Cardiac muscle cell (in vitro differentiated cells and primary cell): ENCODE data around the gene PTGIR. TPM values are rescaled to one million over a fixed set of nuclear protein-coding genes. Genes with fewer than 3 reads are reported as not detected.
A peak's percentile ranks its signal among the peaks of the same experiment; 100 is the strongest.

Source experiments
- DNase-seq, 2 donors: peaks; one replicate each; pipeline versions ENCODE4 v3.0.0 to v3.0.0-alpha.2; 2010 to 2017; ENCODE audit warnings: low read depth in 1 of 2, low spot score in 1 of 2
- H3K27ac ChIP-seq: fragments of 200-600 bp; sonication (generic); 2 replicates; pipeline ENCODE4 v1.5.1; 2016
- H3K27me3 ChIP-seq: fragments of 200-600 bp; sonication (generic); 2 replicates; pipeline ENCODE4 v1.6.0; 2016; ENCODE audit warnings: control low read depth
- H3K36me3 ChIP-seq: fragments of 200-600 bp; sonication (generic); 2 replicates; pipeline ENCODE4 v1.5.1; 2016; ENCODE audit warnings: control low read depth
- H3K4me1 ChIP-seq: fragments of 200-600 bp; sonication (generic); 2 replicates; pipeline ENCODE4 v1.8.1; 2017; ENCODE audit warnings: low read depth, mild to moderate bottlenecking, mixed run types
- H3K4me3 ChIP-seq: fragments of 200-600 bp; sonication (generic); 2 replicates; pipeline ENCODE4 v1.5.1; 2016; ENCODE audit warnings: mild to moderate bottlenecking
- H3K9me3 ChIP-seq: fragments of 200-600 bp; sonication (generic); 2 replicates; pipeline ENCODE4 v1.5.1; 2017; ENCODE audit warnings: low read depth, mild to moderate bottlenecking, control low read depth
- CTCF ChIP-seq: IDR thresholded peaks from 2 replicates; pipeline ENCODE4 v1.5.1; 2012; ENCODE audit warnings: low read depth, mild to moderate bottlenecking, low read length
- polyA plus RNA-seq: library from polyadenylated mRNA; unstranded; fragments of >200 nt; fragmentation: Nextera tagmentation; extraction: Ambion mirVana; gene quantifications from 2 replicates; pipeline ENCODE4 v1.2.1, GENCODE V29; 2016
- total RNA-seq: library from RNA; depleted of rRNA; stranded (reverse); fragments of >200 nt; gene quantifications from 2 replicates; pipeline ENCODE4 v1.2.3, GENCODE V29; 2016

PTGIR gene
- total and polyA plus RNA-seq, 2 experiments from 2014 or later: 0.12 to 0.82 TPM

- H3K9me3 ChIP-seq: no peaks in the 10 kb centered on the region
- no peaks in the 10 kb centered on the region for H3K4me1 ChIP-seq
- H3K27me3 ChIP-seq: no peaks in the 10 kb centered on the region
- H3K4me3 ChIP-seq: no peak overlapping the region
- no peak for DNase-seq
- no peaks in the 10 kb centered on the region for H3K36me3 ChIP-seq
- no peak overlapping the region for H3K27ac ChIP-seq
- TF ChIP-seq CTCF: no peak
These were observed 46.4 kb downstream of the PTGIR start for GRCh38 chr19:46578450-46578849.

GRCh38 chr19:46574533-46574932 lies 50.4 kb downstream of the PTGIR start:
- peak in 1 of 2 donors; percentile 27 for DNase-seq
- H3K36me3 ChIP-seq: no peaks in the 10 kb centered on the region
- no peaks in the 10 kb centered on the region for H3K9me3 ChIP-seq
- no peak overlapping the region for H3K27ac ChIP-seq
- no peaks in the 10 kb centered on the region for H3K27me3 ChIP-seq
- H3K4me1 ChIP-seq: no peaks in the 10 kb centered on the region
- H3K4me3 ChIP-seq: no peak overlapping the region
- TF ChIP-seq CTCF: no peak

GRCh38 chr19:46573679-46574498 lies 51.0 kb downstream of the PTGIR start:
- no peak overlapping the region for H3K4me3 ChIP-seq
- no peaks in the 10 kb centered on the region for H3K36me3 ChIP-seq
- no peaks in the 10 kb centered on the region for H3K9me3 ChIP-seq
- no peak for TF ChIP-seq CTCF
- H3K27me3 ChIP-seq: no peaks in the 10 kb centered on the region
- no peaks in the 10 kb centered on the region for H3K4me1 ChIP-seq
- DNase-seq: no peak
- H3K27ac ChIP-seq: no peak overlapping the region

GRCh38 chr19:46571495-46571894 lies 53.4 kb downstream of the PTGIR start:
- peak; percentile 15 to 23 for DNase-seq
- H3K4me1 ChIP-seq: no peaks in the 10 kb centered on the region
- H3K9me3 ChIP-seq: no peaks in the 10 kb centered on the region
- H3K4me3 ChIP-seq: no peak overlapping the region
- H3K27ac ChIP-seq: no peak overlapping the region
- no peaks in the 10 kb centered on the region for H3K36me3 ChIP-seq
- TF ChIP-seq CTCF: no peak
- H3K27me3 ChIP-seq: no peaks in the 10 kb centered on the region

Other genes starting within 250 kb of the PTGIR start
- gene CCDC8, start 211.5 kb downstream of the PTGIR start, total RNA-seq: 91.7 and 127 TPM in 2 replicates
- gene CCDC8, start 211.5 kb downstream of the PTGIR start, polyA plus RNA-seq: 74.0 and 92.9 TPM in 2 replicates
- gene PNMA8C, start 196.2 kb downstream of the PTGIR start, total RNA-seq: 0.69 and 0.81 TPM in 2 replicates
- 0.20 TPM in 1 of 2 replicates, not detected in the other for gene PNMA8C, start 196.2 kb downstream of the PTGIR start, polyA plus RNA-seq
- 67.8 and 71.7 TPM in 2 replicates for gene PNMA8A, start 153.5 kb downstream of the PTGIR start, total RNA-seq
- 38.3 and 46.4 TPM in 2 replicates for gene PNMA8A, start 153.5 kb downstream of the PTGIR start, polyA plus RNA-seq
- gene PNMA8B, start 129.2 kb downstream of the PTGIR start, total RNA-seq: 8.8 and 13.5 TPM in 2 replicates
- gene PNMA8B, start 129.2 kb downstream of the PTGIR start, polyA plus RNA-seq: 4.1 and 8.8 TPM in 2 replicates
- gene CALM3, start 23.8 kb downstream of the PTGIR start, total RNA-seq: 414 and 867 TPM in 2 replicates
- 412 and 576 TPM in 2 replicates for gene CALM3, start 23.8 kb downstream of the PTGIR start, polyA plus RNA-seq
- not detected in 2 replicates for gene GNG8, start 11.1 kb upstream of the PTGIR start, total RNA-seq
- gene GNG8, start 11.1 kb upstream of the PTGIR start, polyA plus RNA-seq: 6.8 and 16.2 TPM in 2 replicates
- gene DACT3, start 36.1 kb upstream of the PTGIR start, total RNA-seq: 115 and 142 TPM in 2 replicates
- gene DACT3, start 36.1 kb upstream of the PTGIR start, polyA plus RNA-seq: 107 and 153 TPM in 2 replicates
- gene PRKD2, start 92.0 kb upstream of the PTGIR start, total RNA-seq: 16.0 and 24.7 TPM in 2 replicates
- 25.5 and 53.9 TPM in 2 replicates for gene PRKD2, start 92.0 kb upstream of the PTGIR start, polyA plus RNA-seq
- 39.1 and 50.3 TPM in 2 replicates for gene FKRP, start 121.0 kb upstream of the PTGIR start, total RNA-seq
- 20.4 and 25.3 TPM in 2 replicates for gene FKRP, start 121.0 kb upstream of the PTGIR start, polyA plus RNA-seq
- gene STRN4, start 121.4 kb upstream of the PTGIR start, total RNA-seq: 115 and 144 TPM in 2 replicates
- 98.4 and 110 TPM in 2 replicates for gene STRN4, start 121.4 kb upstream of the PTGIR start, polyA plus RNA-seq
- 37.9 and 63.6 TPM in 2 replicates for gene SLC1A5, start 163.5 kb upstream of the PTGIR start, total RNA-seq
- gene SLC1A5, start 163.5 kb upstream of the PTGIR start, polyA plus RNA-seq: 43.0 and 64.9 TPM in 2 replicates
- gene AP2S1, start 225.8 kb upstream of the PTGIR start, total RNA-seq: 76.5 and 139 TPM in 2 replicates
- 206 and 260 TPM in 2 replicates for gene AP2S1, start 225.8 kb upstream of the PTGIR start, polyA plus RNA-seq
- gene ARHGAP35, start 235.9 kb upstream of the PTGIR start, total RNA-seq: 31.6 and 36.9 TPM in 2 replicates
- 15.9 and 19.8 TPM in 2 replicates for gene ARHGAP35, start 235.9 kb upstream of the PTGIR start, polyA plus RNA-seq